ENCODE measurements around the gene MSH5. TPM values are rescaled to one million over a fixed set of nuclear protein-coding genes. Genes with fewer than 3 reads are reported as not detected.
A peak's percentile ranks its signal among the peaks of the same experiment; 100 is the strongest.

MSH5 gene
- total and polyA plus RNA-seq, 9 of the 15 experiments (the other 6 are each of a cell fraction or from before 2014, with no cell fraction given): 12.5 to 104 (median 46.6) TPM

- intact Hi-C loops (cut with micrococcal nuclease): loop anchor here (10.0 kb wide), 1 partner anchor 234 kb away; the partner anchor contains the start of genes ATP6V1G2, DDX39B and NFKBIL1
- H3K36me3 ChIP-seq (ENCODE audit: control insufficient read depth, insufficient read depth, low read length): peaks cover 69% of the 10 kb centered on the region; the same call in 2 of the 3 replicates
- H3K4me3 ChIP-seq: no peak overlapping the region
- 92% methylated on average over 43 of the region's 43 CpGs for WGBS (ENCODE audit: insufficient coverage, low coverage, missing lambda C conversion rate)
- FAIRE-seq (no peak), DNase-seq (ENCODE audit: extremely low read depth in 1 of 4, low spot score in 3 of 4) (no peak), ATAC-seq (no peak)
- in situ Hi-C loops (cut with MboI): no loop called here
- peak overlapping the region; percentile 87; the same call in 1 of the 3 replicates for H3K27ac ChIP-seq (ENCODE audit: extremely low read depth, low read depth, low read length)
- no TSS peak for BruUV-seq (replicated peaks)
- POLR2A ChIA-PET: interaction anchor here (0.6 to 8.8 kb wide), 14 partner anchors 10 to 68 kb away, joined by 3 to 47 read pairs (median 6); partner anchors contain the start of genes DDAH2, HSPA1B, LSM2 and LY6G6C
- peak overlapping the region in 1 of 2 experiments; percentile 42; a peak in 2 of 4 replicates for H3K9ac ChIP-seq (ENCODE audit: insufficient read depth in 1 of 2, low read depth in 2 of 2, low read length in 2 of 2)
- no peaks in the 10 kb centered on the region for H3K79me2 ChIP-seq (ENCODE audit: control insufficient read depth, insufficient read depth, low read length)
- H3K9me3 ChIP-seq (replicated peaks; ENCODE audit: control insufficient read depth, insufficient read depth, low read depth, low read length): no peaks in the 10 kb centered on the region
- H3K9me1 ChIP-seq (ENCODE audit: control insufficient read depth, insufficient read depth, low read length): peaks cover 6% of the 10 kb centered on the region
- CTCF ChIA-PET (ENCODE audit: low intra/inter-chr PET ratio): interaction anchor here (0.6 kb wide), 1 partner anchor 17 kb away, joined by 3 read pairs; no protein-coding TSS in a partner anchor
- H3K4me1 ChIP-seq (replicated peaks in 1 of 2; ENCODE audit: control insufficient read depth in 2 of 2, insufficient read depth in 2 of 2, low read length in 2 of 2): peaks cover 39 to 76% of the 10 kb centered on the region in 2 experiments
- no peaks in the 10 kb centered on the region for H4K20me1 ChIP-seq (replicated peaks; ENCODE audit: control insufficient read depth, insufficient read depth, low read length)
- H3K4me2 ChIP-seq (ENCODE audit: insufficient read depth, low read length): no peak overlapping the region
- H2AFZ ChIP-seq (ENCODE audit: low read depth, low read length): no peak overlapping the region
- no peaks in the 10 kb centered on the region for H3K27me3 ChIP-seq (ENCODE audit: control insufficient read depth in 2 of 2, insufficient read depth in 2 of 2, low read length in 2 of 2)
- TF ChIP-seq MCM5 (IDR thresholded peaks at IDR 0.05; ENCODE audit: low read depth): no peak
- no peak for TF ChIP-seq ZFP91 (CRISPR knock-in tag; IDR thresholded peaks at IDR 0.05)
- TF ChIP-seq HBP1 (CRISPR knock-in tag; IDR thresholded peaks at IDR 0.05): no peak
- TF ChIP-seq RFX1 (IDR thresholded peaks at IDR 0.05): no peak
- TF ChIP-seq HNRNPH1 (optimal IDR thresholded peaks at IDR 0.05; ENCODE audit: low read depth, low read length): no peak
- TF ChIP-seq FIP1L1 (IDR thresholded peaks at IDR 0.05; ENCODE audit: low read depth, low read length, poor library complexity, severe bottlenecking): peak; percentile 46
- TF ChIP-seq RREB1 (CRISPR knock-in tag; IDR thresholded peaks at IDR 0.05): peak; percentile 61; the same call in 1 of the 2 replicates
- no peak for TF ChIP-seq MYBL2 (IDR thresholded peaks at IDR 0.05; ENCODE audit: low read depth)
- no peak for TF ChIP-seq MYBL2 (CRISPR knock-in tag; IDR thresholded peaks at IDR 0.05; ENCODE audit: borderline replicate concordance)
These were observed 39.4 kb downstream of the MSH5 start for GRCh38 chr6:31778999-31779885.
